Gastroesophageal sphincter (tissue), 3 donors: ENCODE results near the gene SUGCT.

ENCODE experiments used
- CTCF ChIP-seq, 4 experiments: fragments of 200-600 bp in 2 of 4; fragments of 450-650 bp in 2 of 4; sonication (generic) in 1 of 4; IDR thresholded peaks; one replicate each; pipeline ENCODE4 v1.5.1; 2017 to 2019; ENCODE audit warnings: antibody characterized with exemption in 4 of 4, mild to moderate bottlenecking in 2 of 4, moderate library complexity in 2 of 4
- POLR2A ChIP-seq, 2 donors: fragments of 450-650 bp; IDR thresholded peaks; one replicate each; pipeline ENCODE4 v1.6.1; 2017; ENCODE audit warnings: antibody characterized with exemption in 2 of 2, mild to moderate bottlenecking in 2 of 2, moderate library complexity in 1 of 2

GRCh38 chr7:40243076-40243475, 108.3 kb downstream of the SUGCT start:
- TF ChIP-seq CTCF (IDR thresholded peaks at IDR 0.05) (no peak), POLR2A (IDR thresholded peaks at IDR 0.05) (no peak)
